Thymus (tissue), 11 donors: Measurements from ENCODE around the gene CYP4F22. TPM values are rescaled to one million over a fixed set of nuclear protein-coding genes. Genes with fewer than 3 reads are reported as not detected.
A peak's percentile ranks its signal among the peaks of the same experiment; 100 is the strongest.

Source experiments
- DNase-seq, 9 donors: peaks; one replicate each; pipeline ENCODE4 v3.0.0-alpha.2; 2013; ENCODE audit warnings: low spot score in 9 of 9, low read depth in 6 of 9, missing footprints in 1 of 9
- H3K27ac ChIP-seq, 2 donors: one replicate each; pipeline ENCODE4 v1.5.1; 2013; ENCODE audit warnings: control low read depth in 1 of 2, low read depth in 1 of 2, low read length in 1 of 2, mild to moderate bottlenecking in 1 of 2, moderate library complexity in 1 of 2
- H3K27me3 ChIP-seq, 2 donors: one replicate each; pipeline ENCODE4 v1.5.1; 2013; ENCODE audit warnings: low read length in 1 of 2; ENCODE audit not compliant: control insufficient read depth in 2 of 2, insufficient read depth in 1 of 2
- H3K36me3 ChIP-seq, 2 donors: one replicate each; pipeline ENCODE4 v1.5.1; 2013; ENCODE audit warnings: low read length in 1 of 2, mild to moderate bottlenecking in 1 of 2, moderate library complexity in 1 of 2; ENCODE audit not compliant: control insufficient read depth in 2 of 2, insufficient read depth in 2 of 2
- H3K4me1 ChIP-seq, 2 donors: one replicate each; pipeline ENCODE4 v1.5.1; 2013; ENCODE audit warnings: low read length in 2 of 2; ENCODE audit not compliant: control insufficient read depth in 2 of 2, insufficient read depth in 2 of 2
- H3K4me3 ChIP-seq, 2 donors: one replicate each; pipeline ENCODE4 v1.5.1; 2013; ENCODE audit warnings: low read length in 2 of 2, control low read depth in 1 of 2, mild to moderate bottlenecking in 1 of 2
- H3K9me3 ChIP-seq, 2 donors: one replicate each; pipeline ENCODE4 v1.5.1; 2013; ENCODE audit warnings: low read length in 1 of 2, mild to moderate bottlenecking in 1 of 2; ENCODE audit not compliant: control insufficient read depth in 2 of 2, insufficient read depth in 1 of 2
- WGBS: extraction: QIAGEN DNeasy Blood & Tissue Kit; methylation state at CpG from one replicate; pipeline ENCODE4 v1.1.7; 2013; 5-methylcytosine and 5-hydroxymethylcytosine counted together
- polyA plus RNA-seq: library from polyadenylated mRNA; stranded (reverse); fragments of 200-250 nt; gene quantifications from one replicate; pipeline ENCODE4 v1.2.3, GENCODE V29; 2013
- total RNA-seq: library from RNA; stranded (reverse); fragments of 120-200 nt; gene quantifications from one replicate; pipeline ENCODE4 v1.2.4, GENCODE V29; 2013
- donor health status: healthy.

Gene CYP4F22
- total and polyA plus RNA-seq, 2 donors, result 0.09 to 0.64 TPM

DNA sequence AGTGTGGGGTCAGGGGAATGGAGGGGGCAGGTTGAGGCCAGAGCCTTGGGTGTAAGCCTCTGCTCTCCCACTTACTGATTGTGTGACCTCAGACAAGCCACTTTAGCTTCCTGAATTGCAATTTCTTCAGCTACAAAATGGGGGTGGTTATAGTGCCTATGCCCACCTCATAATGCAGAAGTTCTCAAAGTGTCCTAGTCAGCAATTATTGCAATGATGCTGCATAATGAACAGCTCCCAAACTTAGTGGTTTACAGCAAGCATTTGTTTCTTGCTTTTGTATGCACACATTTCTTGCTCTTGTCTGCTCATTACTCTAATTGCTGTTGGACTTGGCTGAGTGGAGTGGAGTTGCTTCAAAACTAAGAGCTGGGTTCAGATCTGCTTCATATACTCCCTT is 36.0 kb downstream of the CYP4F22 start:
- peaks cover 0 to 3% of the 10 kb centered on the region in 2 donors for H3K9me3 ChIP-seq
- no peak overlapping the region for H3K27ac ChIP-seq
- no peaks in the 10 kb centered on the region for H3K36me3 ChIP-seq
- DNase-seq, result no peak
- no peaks in the 10 kb centered on the region for H3K4me1 ChIP-seq
- no peaks in the 10 kb centered on the region for H3K27me3 ChIP-seq
- no peak overlapping the region for H3K4me3 ChIP-seq

DNA sequence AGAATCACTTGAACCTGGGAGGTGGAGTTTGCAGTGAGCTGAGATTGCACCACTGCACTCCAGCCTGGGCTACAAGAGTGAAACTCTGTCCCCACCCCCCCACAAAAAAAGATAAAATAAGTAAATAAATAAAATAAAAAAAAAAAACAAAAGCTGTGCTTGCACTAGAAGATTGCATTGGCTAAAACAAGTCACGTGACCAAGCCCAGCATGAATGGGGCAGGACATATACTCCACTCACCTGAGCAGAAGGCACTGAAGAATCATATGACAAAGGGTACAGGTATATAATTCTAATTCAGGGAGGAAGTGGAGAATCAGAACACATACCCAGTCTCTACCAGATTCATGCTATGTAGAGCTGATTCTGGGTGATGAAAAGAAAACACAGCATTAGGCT is 36.6 kb downstream of the CYP4F22 start:
- Histone ChIP-seq H3K27ac (no peak overlapping the region), H3K4me1 (no peaks in the 10 kb centered on the region), H3K9me3 (peaks cover 0 to 3% of the 10 kb centered on the region in 2 donors), H3K27me3 (no peaks in the 10 kb centered on the region), H3K36me3 (no peaks in the 10 kb centered on the region), H3K4me3 (no peak overlapping the region)
- DNase-seq, result no peak
- 95% methylated on average over 1 of the region's 1 CpG for WGBS

DNA sequence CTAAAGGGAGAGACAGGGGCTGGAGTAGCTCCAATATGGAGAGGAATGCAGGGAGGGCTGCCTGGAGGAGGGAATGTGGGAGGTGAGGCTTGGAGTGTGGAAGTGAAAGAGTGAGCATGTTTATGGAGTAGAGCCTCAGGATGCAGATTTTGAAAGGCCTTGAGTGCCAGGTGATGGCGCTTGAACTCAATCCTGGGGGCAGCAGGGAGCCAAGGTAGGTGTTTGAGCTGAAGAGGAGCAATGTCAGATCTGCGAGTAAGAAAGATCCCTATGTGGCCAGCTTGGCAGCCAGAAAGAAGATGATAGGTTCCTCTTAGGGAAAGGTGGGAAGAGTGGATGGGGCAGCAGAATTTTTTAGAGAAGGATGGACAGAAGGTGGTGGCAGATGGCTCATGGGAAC is 40.3 kb downstream of the CYP4F22 start:
- no peak for DNase-seq
- Histone ChIP-seq H3K9me3 (peaks cover 0 to 7% of the 10 kb centered on the region in 2 donors), H3K36me3 (no peaks in the 10 kb centered on the region), H3K27me3 (peaks cover 0 to 25% of the 10 kb centered on the region in 2 donors), H3K4me1 (peaks cover 3 to 10% of the 10 kb centered on the region in 2 donors), H3K4me3 (no peak overlapping the region), H3K27ac (no peak overlapping the region)
- WGBS, result 97% methylated on average over 2 of the region's 2 CpGs

DNA sequence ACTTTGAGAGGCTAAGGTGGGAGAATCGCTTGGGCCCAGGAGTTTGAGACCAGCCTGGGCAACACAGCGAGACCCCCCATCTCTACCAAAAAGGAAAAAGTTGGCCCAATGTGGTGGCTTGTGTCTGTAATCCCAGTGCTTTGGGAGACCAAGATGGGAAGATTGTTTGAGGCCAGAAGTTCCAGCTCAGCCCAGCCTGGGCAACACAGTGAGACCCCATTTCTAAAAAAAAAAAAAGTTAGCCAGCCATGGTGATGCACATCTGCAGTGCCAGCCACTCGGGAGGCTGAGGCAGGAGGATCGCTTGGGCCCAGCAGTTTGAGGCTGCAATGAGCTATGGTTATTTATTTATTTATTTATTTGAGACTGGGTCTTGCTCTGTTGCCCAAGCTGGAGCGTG is 41.3 kb downstream of the CYP4F22 start:
- H3K27me3 ChIP-seq, result peaks cover 0 to 27% of the 10 kb centered on the region in 2 donors

DNA sequence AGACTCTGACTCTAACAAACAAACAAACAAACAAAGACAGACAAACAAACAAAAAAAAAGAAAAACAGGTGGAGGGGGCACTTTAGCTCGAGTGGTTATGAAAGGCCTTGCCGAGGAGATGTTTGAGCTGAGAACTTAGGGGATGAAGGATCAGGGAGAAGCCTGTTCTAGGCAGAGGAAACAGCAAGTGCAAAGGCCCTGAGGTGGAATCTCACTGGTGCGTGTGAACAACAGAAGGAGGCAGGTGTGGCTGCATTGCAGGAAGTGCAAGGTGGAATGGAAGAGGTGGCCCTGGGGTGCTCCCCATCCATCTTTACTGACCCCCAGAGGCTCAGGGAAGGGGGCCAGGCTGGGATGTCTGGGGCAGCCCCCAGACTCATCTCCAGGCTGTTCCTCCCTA is 41.9 kb downstream of the CYP4F22 start:
- peaks cover 3 to 10% of the 10 kb centered on the region in 2 donors for H3K4me1 ChIP-seq
- H3K9me3 ChIP-seq, result peaks cover 0 to 7% of the 10 kb centered on the region in 2 donors
- no peaks in the 10 kb centered on the region for H3K36me3 ChIP-seq
- H3K4me3 ChIP-seq, result no peak overlapping the region
- DNase-seq, result no peak
- no peak overlapping the region for H3K27ac ChIP-seq
- peaks cover 0 to 29% of the 10 kb centered on the region in 2 donors for H3K27me3 ChIP-seq
- WGBS, result 90% methylated on average over 3 of the region's 3 CpGs

More for the DNA sequence above, 41.3 kb downstream of the CYP4F22 start:
- Histone ChIP-seq H3K4me1 (peaks cover 3 to 10% of the 10 kb centered on the region in 2 donors), H3K27ac (no peak overlapping the region), H3K4me3 (no peak overlapping the region), H3K9me3 (peaks cover 0 to 7% of the 10 kb centered on the region in 2 donors), H3K36me3 (no peaks in the 10 kb centered on the region)
- WGBS, result 99% methylated on average over 5 of the region's 5 CpGs
- no peak for DNase-seq

DNA sequence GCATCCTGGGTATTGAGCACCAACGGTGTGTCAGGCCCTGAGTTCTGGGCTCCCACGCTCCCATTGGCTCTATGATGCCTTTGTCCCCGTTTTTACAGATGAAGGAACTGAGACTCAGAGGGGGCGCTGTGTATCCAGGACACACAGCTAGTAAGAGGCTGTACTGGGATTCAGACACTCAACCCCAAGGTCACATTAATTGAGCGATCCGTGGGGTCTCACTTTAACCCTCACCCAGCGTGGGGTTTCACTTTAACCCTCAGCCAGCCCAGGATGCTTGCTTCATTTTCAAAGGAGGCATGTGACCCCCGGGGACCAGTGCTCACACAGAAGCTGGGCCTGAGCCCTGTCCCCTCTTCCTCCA is 42.6 kb downstream of the CYP4F22 start:
- H3K27me3 ChIP-seq, result peaks cover 0 to 31% of the 10 kb centered on the region in 2 donors
- peak in 2 of 9 donors; percentile 13 to 30 for DNase-seq
- H3K27ac ChIP-seq, result no peak overlapping the region
- H3K36me3 ChIP-seq, result no peaks in the 10 kb centered on the region
- H3K9me3 ChIP-seq, result peaks cover 0 to 7% of the 10 kb centered on the region in 2 donors
- peak overlapping the region; percentile 30 to 40 for H3K4me3 ChIP-seq
- 9% methylated on average over 8 of the region's 8 CpGs for WGBS
- H3K4me1 ChIP-seq, result peaks cover 8 to 16% of the 10 kb centered on the region in 2 donors

DNA sequence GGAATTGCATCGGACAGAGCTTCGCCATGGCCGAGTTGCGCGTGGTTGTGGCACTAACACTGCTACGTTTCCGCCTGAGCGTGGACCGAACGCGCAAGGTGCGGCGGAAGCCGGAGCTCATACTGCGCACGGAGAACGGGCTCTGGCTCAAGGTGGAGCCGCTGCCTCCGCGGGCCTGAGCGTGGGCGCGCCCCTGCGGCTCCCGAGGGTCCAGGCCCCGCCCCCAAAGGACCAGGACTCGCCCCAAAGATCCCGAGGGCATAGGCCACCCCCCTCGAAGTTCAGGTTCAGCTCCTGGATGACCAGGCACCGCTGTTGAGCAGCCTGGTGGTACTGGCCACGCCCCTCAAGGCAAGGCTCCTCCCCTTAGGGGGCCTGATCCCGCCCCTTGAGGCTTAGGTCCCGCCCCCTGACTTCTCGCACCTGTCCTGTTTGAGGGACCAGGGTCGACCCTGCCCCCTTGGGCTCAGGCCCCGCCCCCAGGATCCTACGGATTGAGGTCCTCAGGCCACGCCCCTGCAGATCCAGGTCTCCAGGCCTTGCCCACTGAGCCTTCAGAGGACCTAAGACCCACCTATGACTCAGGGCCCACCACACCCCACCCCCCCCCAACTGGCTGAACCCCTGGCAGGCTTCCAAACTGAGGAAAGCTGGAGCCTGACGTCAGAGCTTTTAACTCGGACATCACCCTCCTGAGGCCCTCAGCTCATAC is 43.1 kb downstream of the CYP4F22 start:
- Histone ChIP-seq H3K27ac (no peak overlapping the region), H3K36me3 (no peaks in the 10 kb centered on the region), H3K4me1 (peaks cover 8 to 20% of the 10 kb centered on the region in 2 donors), H3K4me3 (peak overlapping the region; percentile 30 to 40), H3K9me3 (peaks cover 0 to 7% of the 10 kb centered on the region in 2 donors), H3K27me3 (peaks cover 0 to 31% of the 10 kb centered on the region in 2 donors)
- DNase-seq, result peak in 4 of 9 donors; percentile 11 to 54 (median 28)
- WGBS, result 10% methylated on average over 40 of the region's 40 CpGs

DNA sequence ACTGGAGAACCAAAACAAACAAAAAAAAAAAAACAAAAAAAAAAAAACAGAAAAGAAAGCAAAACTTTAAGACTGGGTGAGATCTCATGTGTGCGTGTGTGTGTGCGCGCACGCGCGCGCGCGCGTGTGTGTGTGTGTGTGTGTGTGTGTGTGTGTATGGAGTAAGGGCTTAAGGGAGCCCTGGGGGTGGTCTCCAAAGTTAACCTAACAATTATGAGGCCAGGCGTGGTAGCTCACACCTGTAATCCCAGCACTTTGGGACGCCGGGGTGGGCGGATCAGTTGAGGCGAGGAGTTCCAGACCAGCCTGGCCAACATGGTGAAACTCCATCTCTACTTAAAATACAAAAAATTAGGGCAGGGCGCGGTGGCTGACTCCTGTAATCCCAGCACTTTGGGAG is 46.7 kb downstream of the CYP4F22 start:
- H3K27me3 ChIP-seq, result peaks cover 0 to 36% of the 10 kb centered on the region in 2 donors
- 59% methylated on average over 17 of the region's 17 CpGs for whole genome bisulfite sequencing
- H3K4me3 ChIP-seq, result no peak overlapping the region
- peaks cover 0 to 7% of the 10 kb centered on the region in 2 donors for H3K9me3 ChIP-seq
- no peak overlapping the region for H3K27ac ChIP-seq
- peak in 1 of 9 donors; percentile 6 for DNase-seq
- no peaks in the 10 kb centered on the region for H3K36me3 ChIP-seq
- peaks cover 8 to 20% of the 10 kb centered on the region in 2 donors for H3K4me1 ChIP-seq

DNA sequence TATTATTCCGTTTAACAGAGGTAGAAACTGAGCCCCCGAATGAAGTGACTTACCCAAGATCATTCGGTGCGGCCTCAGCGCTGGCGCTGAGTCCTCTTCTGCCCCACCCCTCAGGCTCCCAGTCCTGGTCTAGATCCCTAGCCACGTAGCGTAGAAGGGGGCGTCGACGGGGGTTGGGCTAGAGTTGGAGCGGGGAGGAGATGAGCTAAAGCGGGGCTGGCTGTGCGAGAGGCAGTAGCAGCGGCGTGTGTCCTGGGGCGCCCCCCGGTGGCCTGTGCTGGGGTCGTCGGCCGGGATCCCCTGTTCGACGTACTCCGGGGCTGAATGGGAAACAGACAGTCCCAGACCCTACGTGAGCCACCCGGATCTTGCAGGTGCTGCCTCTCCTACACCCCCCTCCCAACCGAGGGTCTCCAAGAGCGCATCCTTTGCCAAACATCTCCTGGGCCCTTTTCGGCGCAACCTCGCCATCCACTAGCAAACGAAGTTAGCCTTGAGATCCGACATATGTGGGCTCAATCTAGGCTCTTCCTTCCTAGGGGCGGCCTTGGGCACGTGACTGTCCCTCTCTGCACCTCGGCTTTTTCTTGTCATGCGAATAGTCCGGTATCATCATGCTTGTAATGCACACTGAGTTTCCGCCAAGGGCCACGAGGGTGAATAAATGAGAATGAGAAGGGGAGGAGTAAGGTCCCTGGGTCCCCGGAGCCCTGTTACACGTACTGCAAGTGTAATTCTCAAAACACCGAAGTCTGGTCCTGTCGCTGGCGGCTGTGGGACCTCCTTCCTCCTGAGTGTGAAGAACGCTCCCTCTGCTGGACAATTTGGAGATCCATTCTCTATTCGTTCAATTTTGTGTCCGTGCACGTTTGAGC is 47.7 kb downstream of the CYP4F22 start:
- peak overlapping the region; percentile 38 to 77 for H3K27ac ChIP-seq
- peak overlapping the region; percentile 26 to 32 for H3K4me3 ChIP-seq
- peaks cover 0 to 29% of the 10 kb centered on the region in 2 donors for H3K27me3 ChIP-seq
- peaks cover 0 to 6% of the 10 kb centered on the region in 2 donors for H3K9me3 ChIP-seq
- peak; percentile 80 to 95 (median 87) for DNase-seq
- H3K4me1 ChIP-seq, result peaks cover 5 to 12% of the 10 kb centered on the region in 2 donors
- WGBS, result under 1% methylated on average over 49 of the region's 49 CpGs
- no peaks in the 10 kb centered on the region for H3K36me3 ChIP-seq
